GM06990 (cell line): ENCODE results near the gene KDSR.

Experiments used
- DNase-seq: peaks from one replicate; pipeline ENCODE4 v3.0.0-alpha.2; 2011; ENCODE audit not compliant: insufficient read length; ENCODE audit errors: extremely low read depth
- H3K27me3 ChIP-seq: replicated peaks from 2 replicates; pipeline ENCODE4 v1.6.0; 2011; ENCODE audit warnings: low read length; ENCODE audit not compliant: control insufficient read depth, insufficient read depth
- H3K36me3 ChIP-seq: 2 replicates; pipeline ENCODE4 v1.5.1; 2011; ENCODE audit warnings: low read length; ENCODE audit not compliant: control insufficient read depth, insufficient read depth
- H3K4me3 ChIP-seq: replicated peaks from 2 replicates; pipeline ENCODE4 v1.5.1; 2011; ENCODE audit warnings: low read depth, mild to moderate bottlenecking, control low read depth, low read length
- CTCF ChIP-seq: IDR thresholded peaks from 2 replicates; pipeline ENCODE4 v1.5.1; 2011; ENCODE audit warnings: low read length, control low read depth, mild to moderate bottlenecking, inconsistent platforms; ENCODE audit not compliant: insufficient read depth, poor library complexity, severe bottlenecking

The KDSR gene

GRCh38 chr18:63405986-63406385, 39.0 kb upstream of the KDSR start:
- Histone ChIP-seq H3K4me3 (no peak overlapping the region), H3K27me3 (no peaks in the 10 kb centered on the region), H3K36me3 (peaks cover 8% of the 10 kb centered on the region)
- DNase-seq: no peak
- TF ChIP-seq CTCF: no peak

- peaks cover 5% of the 10 kb centered on the region for H3K36me3 ChIP-seq
- DNase-seq: no peak
- H3K27me3 ChIP-seq: no peaks in the 10 kb centered on the region
- TF ChIP-seq CTCF: no peak
- no peak overlapping the region for H3K4me3 ChIP-seq
These were observed 35.5 kb upstream of the KDSR start for GRCh38 chr18:63402246-63403162.

GRCh38 chr18:63399300-63399699, 32.3 kb upstream of the KDSR start:
- no peak for TF ChIP-seq CTCF
- DNase-seq: no peak
- Histone ChIP-seq H3K27me3 (no peaks in the 10 kb centered on the region), H3K4me3 (no peak overlapping the region), H3K36me3 (peaks cover 4% of the 10 kb centered on the region)

GRCh38 chr18:63397349-63397748, 30.3 kb upstream of the KDSR start:
- Histone ChIP-seq H3K4me3 (no peak overlapping the region), H3K27me3 (no peaks in the 10 kb centered on the region), H3K36me3 (peaks cover 3% of the 10 kb centered on the region)
- TF ChIP-seq CTCF: no peak
- DNase-seq: no peak

GRCh38 chr18:63395503-63395902, 28.5 kb upstream of the KDSR start:
- Histone ChIP-seq H3K27me3 (no peaks in the 10 kb centered on the region), H3K36me3 (peaks cover 3% of the 10 kb centered on the region), H3K4me3 (no peak overlapping the region)
- no peak for TF ChIP-seq CTCF
- DNase-seq: no peak
